Kidney (tissue), 14 donors: ENCODE data around the gene APELA. TPM values are rescaled to one million over a fixed set of nuclear protein-coding genes. Genes with fewer than 3 reads are reported as not detected.
A peak's percentile ranks its signal among the peaks of the same experiment; 100 is the strongest.

Source experiments
- DNase-seq, 5 donors: peaks; one replicate each; pipeline ENCODE4 v3.0.0-alpha.2; 2013 to 2020
- FAIRE-seq: peaks from 2 replicates; lab custom pipeline; 2012; peaks lifted over from hg19 to GRCh38; lab: Jason Lieb, UNC
- H3K27ac ChIP-seq, 2 donors: one replicate each; pipeline ENCODE4 v1.7.0; 2013; ENCODE audit warnings: low read depth in 2 of 2, low read length in 2 of 2, inconsistent platforms in 1 of 2
- H3K27me3 ChIP-seq: one replicate; pipeline ENCODE4 v1.7.1; 2013; ENCODE audit warnings: low read length, inconsistent platforms; ENCODE audit not compliant: control insufficient read depth, insufficient read depth
- H3K36me3 ChIP-seq, 3 donors: one replicate each; pipeline versions ENCODE4 v1.7.0 to v1.7.1; 2013; ENCODE audit warnings: low read length in 3 of 3, control low read depth in 1 of 3, inconsistent platforms in 1 of 3; ENCODE audit not compliant: insufficient read depth in 3 of 3, control insufficient read depth in 2 of 3
- H3K4me1 ChIP-seq, 3 donors: one replicate each; pipeline versions ENCODE4 v1.7.0 to v1.7.1; 2013; ENCODE audit warnings: low read length in 3 of 3, inconsistent platforms in 1 of 3, low read depth in 1 of 3; ENCODE audit not compliant: control insufficient read depth in 2 of 3, insufficient read depth in 2 of 3
- H3K4me3 ChIP-seq, 3 donors: one replicate each; pipeline versions ENCODE4 v1.7.0 to v1.8.1; 2013; ENCODE audit warnings: low read length in 3 of 3, control low read depth in 1 of 3, inconsistent platforms in 1 of 3
- H3K9ac ChIP-seq, 3 donors: one replicate each; pipeline versions ENCODE4 v1.7.0 to v1.7.1; 2013; ENCODE audit warnings: low read length in 3 of 3, control low read depth in 1 of 3, inconsistent platforms in 1 of 3
- H3K9me3 ChIP-seq, 3 donors: one replicate each; pipeline versions ENCODE4 v1.7.0 to v1.7.1; 2013; ENCODE audit warnings: low read length in 3 of 3, control low read depth in 1 of 3, inconsistent platforms in 1 of 3; ENCODE audit not compliant: control insufficient read depth in 2 of 3, insufficient read depth in 1 of 3
- intact Hi-C: fragments of 100-400 bp; cut with DNase I; formaldehyde crosslinking; loops from one replicate; pipeline ENCODE4 v1.11.1; 2022
- polyA plus RNA-seq: library from polyadenylated mRNA; stranded (reverse); fragments of 350-450 nt; fragmentation: Illumina TruSeq; extraction: RNeasy Lipid Tissue Mini Kit (QIAGEN cat#74804); gene quantifications from one replicate; pipeline ENCODE4 v1.2.3, GENCODE V29; 2014; ENCODE audit warnings: low read depth, low replicate concordance; ENCODE audit not compliant: insufficient read depth
- total RNA-seq: library from RNA; stranded (reverse); fragmentation: NEBNext Ultra II Directional; extraction: Animal tissue kit (Norgen Biotek cat#: 25700); gene quantifications from one replicate; pipeline ENCODE4 v1.2.1, GENCODE V29; 2021
- TF ChIP-seq, protein P1 (sequence below): IDR thresholded peaks from 3 replicates; pipeline ENCODE4 v1.5.1; 2012; ENCODE audit warnings: mild to moderate bottlenecking, moderate library complexity, borderline replicate concordance; ENCODE audit not compliant: insufficient read depth; ENCODE audit errors: extremely low read depth
- donor health status: control.
- donor health status: control.
- donor health status: control.
- donor health status: control.
- donor health status: control.
- donor health status: DM: yes; HTN: yes; CAD: no.
- donor health status: Normal renal cell carcinoma (clear cell type).

Gene APELA
- total and polyA plus RNA-seq, 2 donors from 2014 or later = 0.25 to 1.2 TPM

DNA sequence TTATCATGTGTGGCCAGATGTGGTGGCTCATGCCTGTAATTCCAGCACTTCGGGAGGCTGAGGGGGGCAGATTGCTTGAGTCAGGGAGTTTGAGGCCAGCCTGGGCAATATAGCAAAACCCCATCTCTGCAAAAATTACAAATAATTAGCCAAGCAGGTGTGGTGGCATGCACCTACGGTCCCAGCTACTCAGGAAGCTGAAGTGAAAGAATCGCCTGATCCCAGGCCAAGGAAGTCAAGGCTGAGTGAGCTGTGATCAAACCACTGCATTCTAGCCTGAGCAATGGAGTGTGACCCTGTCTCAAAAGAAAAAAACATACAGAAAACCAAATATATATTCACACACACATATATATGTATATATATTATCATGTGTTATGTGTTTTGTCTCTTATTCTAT, 15.0 kb downstream of the APELA start:
- TF ChIP-seq, protein P1, sequence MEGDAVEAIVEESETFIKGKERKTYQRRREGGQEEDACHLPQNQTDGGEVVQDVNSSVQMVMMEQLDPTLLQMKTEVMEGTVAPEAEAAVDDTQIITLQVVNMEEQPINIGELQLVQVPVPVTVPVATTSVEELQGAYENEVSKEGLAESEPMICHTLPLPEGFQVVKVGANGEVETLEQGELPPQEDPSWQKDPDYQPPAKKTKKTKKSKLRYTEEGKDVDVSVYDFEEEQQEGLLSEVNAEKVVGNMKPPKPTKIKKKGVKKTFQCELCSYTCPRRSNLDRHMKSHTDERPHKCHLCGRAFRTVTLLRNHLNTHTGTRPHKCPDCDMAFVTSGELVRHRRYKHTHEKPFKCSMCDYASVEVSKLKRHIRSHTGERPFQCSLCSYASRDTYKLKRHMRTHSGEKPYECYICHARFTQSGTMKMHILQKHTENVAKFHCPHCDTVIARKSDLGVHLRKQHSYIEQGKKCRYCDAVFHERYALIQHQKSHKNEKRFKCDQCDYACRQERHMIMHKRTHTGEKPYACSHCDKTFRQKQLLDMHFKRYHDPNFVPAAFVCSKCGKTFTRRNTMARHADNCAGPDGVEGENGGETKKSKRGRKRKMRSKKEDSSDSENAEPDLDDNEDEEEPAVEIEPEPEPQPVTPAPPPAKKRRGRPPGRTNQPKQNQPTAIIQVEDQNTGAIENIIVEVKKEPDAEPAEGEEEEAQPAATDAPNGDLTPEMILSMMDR = no peak
- Histone ChIP-seq H3K9me3 (no peaks in the 10 kb centered on the region), H3K27me3 (no peaks in the 10 kb centered on the region), H3K4me1 (no peaks in the 10 kb centered on the region), H3K4me3 (no peak overlapping the region), H3K9ac (no peak overlapping the region), H3K27ac (no peak overlapping the region), H3K36me3 (no peaks in the 10 kb centered on the region)
- FAIRE-seq = peak; percentile 50
- no peak for DNase-seq
- intact Hi-C loops = no loop called here

- FAIRE-seq (no peak), DNase-seq (no peak)
- Histone ChIP-seq H3K27me3 (no peaks in the 10 kb centered on the region), H3K9ac (no peak overlapping the region), H3K27ac (no peak overlapping the region), H3K4me3 (no peak overlapping the region), H3K4me1 (no peaks in the 10 kb centered on the region), H3K9me3 (no peaks in the 10 kb centered on the region), H3K36me3 (no peaks in the 10 kb centered on the region)
- TF ChIP-seq, protein P1 = no peak
- intact Hi-C loops = no loop called here
These were observed 17.7 kb downstream of the APELA start for GRCh38 chr4:164894702-164895101.

DNA sequence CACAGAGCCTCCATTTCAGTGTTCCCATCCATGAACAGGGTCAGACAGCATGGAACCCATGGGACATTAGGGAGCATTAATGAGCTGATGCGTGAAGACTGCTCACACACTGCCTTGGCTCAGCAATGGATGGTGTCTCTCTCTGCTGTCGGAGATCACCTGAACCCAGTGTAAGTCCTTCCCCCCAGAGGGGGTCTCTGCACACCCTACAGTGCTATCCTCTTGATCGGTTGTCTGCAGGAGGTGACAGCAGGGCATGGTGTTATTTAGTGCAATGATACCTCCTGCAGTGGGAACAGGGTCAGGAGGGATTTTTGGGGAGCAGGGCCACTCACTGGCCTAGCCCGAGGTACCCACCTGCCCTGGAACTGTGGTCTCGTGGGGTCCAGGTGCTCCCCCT, 25.6 kb downstream of the APELA start:
- Histone ChIP-seq H3K27me3 (no peaks in the 10 kb centered on the region), H3K9me3 (no peaks in the 10 kb centered on the region), H3K9ac (no peak overlapping the region), H3K36me3 (no peaks in the 10 kb centered on the region), H3K4me1 (no peaks in the 10 kb centered on the region), H3K27ac (no peak overlapping the region), H3K4me3 (no peak overlapping the region)
- DNase-seq (no peak), FAIRE-seq (no peak)
- intact Hi-C loops = no loop called here
- TF ChIP-seq, protein P1 = no peak

GRCh38 chr4:164904336-164904735, 27.4 kb downstream of the APELA start:
- Histone ChIP-seq H3K9me3 (no peaks in the 10 kb centered on the region), H3K9ac (no peak overlapping the region), H3K27ac (no peak overlapping the region), H3K36me3 (no peaks in the 10 kb centered on the region), H3K4me1 (no peaks in the 10 kb centered on the region), H3K4me3 (no peak overlapping the region), H3K27me3 (no peaks in the 10 kb centered on the region)
- no peak for DNase-seq
- TF ChIP-seq, protein P1 = no peak
- no peak for FAIRE-seq
- intact Hi-C loops = no loop called here
